GM19025 (cell line): ENCODE measurements around the gene KCNMA1.

Experiments used
- ATAC-seq: cut with Tn5 transposase; IDR thresholded peaks from one replicate; pipeline ENCODE4 v1.9.1; 2021; ENCODE audit warnings: mild to moderate bottlenecking, low read depth, moderate library complexity; ENCODE audit not compliant: unreplicated experiment

The KCNMA1 gene

DNA sequence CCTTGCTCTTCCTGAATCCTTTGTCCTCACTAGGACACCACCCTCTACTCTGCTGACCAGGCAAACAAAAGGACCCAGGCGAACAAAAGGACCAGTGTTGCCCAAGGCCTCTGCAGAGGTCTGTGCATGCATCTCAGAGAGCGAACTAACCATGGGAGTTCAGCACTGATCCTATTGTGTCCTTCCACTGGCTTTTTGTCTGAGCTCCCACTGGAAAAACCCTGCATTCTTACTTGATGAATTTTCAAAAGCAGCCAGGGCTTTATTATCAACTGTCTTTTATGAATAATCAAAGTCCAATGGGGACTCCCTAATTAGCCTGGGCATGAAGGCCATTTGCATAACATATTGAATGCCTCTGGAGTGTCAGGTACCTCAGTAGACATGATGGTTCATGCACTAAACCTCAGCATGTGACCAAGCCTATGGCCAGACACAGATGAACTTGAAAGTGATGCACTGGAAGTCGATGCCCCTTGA lies 140.6 kb downstream of the KCNMA1 start:
- no peak for ATAC-seq

DNA sequence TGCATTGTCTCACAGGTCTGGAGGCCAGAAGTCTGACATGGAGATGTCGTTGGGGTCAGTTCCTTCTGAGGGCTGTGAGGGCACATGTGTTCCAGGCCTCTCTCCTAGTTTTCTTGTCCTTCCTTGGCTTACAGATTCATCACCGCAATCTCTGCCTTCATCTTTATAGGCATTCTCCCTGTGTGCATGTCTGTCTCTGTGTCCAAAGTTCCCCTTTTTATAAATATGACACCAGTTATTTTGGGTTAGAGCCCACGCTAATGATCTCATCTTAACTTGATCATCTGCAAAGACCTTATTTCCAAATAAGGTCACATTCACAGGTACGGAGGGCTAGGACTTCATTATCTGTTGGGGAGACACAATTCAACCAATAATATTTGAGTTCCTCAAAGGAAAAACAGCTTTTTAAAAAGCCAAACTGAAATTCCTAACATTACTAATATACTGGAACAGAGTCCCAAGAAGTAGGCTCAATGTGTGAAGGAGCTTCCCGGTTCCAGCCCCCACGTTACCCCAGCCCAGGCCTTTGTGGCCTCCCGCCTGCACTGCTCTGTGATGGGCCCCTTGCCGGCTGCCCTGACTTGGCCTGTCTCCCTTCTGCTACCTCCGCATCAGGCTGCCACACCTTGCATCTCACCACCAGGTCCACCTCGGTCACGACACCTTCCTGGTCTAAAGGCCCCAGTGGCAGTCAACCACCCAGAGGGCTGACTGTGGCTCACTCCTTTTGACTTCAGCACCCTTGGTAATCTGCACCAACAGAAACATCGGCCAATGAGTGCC lies 142.7 kb downstream of the KCNMA1 start:
- ATAC-seq = no peak

DNA sequence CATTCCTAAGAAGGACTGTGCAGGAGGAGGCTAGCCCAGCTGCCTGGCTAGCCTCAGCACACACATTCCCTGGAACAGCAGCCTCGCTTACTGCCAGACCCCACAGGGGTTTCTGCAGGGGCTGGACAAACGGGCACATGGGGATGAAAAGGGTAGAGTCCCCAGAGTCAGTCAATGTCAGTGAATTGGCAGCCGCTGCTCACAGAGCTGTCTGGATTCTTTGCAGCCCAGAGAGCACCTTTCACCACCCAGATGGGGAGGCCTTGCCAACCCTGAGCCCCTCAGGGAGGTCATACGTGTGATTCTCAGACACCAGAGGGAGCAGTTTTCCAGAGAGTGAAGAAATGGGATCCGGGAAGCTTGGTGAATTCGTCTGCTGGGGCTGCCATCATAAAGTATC lies 143.3 kb downstream of the KCNMA1 start:
- ATAC-seq = no peak

DNA sequence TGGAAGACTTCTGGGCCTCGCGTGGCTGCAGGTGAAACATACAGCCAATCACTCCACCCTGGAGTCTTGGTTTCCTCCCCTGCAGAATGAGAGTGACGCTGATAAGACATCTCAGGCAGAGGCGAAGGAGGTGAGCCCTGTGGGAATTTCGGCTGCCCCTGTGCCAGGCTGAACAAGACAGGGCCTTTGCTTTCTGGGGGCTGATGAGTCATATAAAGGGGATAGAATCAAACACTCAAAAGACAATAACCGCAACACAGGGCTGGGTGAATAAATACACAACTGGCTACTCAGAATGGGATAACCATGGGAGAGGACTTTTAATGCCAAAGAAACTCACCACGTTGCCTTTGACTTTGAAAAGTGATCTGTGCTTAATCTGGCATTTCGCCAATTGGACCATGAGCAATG lies 143.8 kb downstream of the KCNMA1 start:
- no peak for ATAC-seq

DNA sequence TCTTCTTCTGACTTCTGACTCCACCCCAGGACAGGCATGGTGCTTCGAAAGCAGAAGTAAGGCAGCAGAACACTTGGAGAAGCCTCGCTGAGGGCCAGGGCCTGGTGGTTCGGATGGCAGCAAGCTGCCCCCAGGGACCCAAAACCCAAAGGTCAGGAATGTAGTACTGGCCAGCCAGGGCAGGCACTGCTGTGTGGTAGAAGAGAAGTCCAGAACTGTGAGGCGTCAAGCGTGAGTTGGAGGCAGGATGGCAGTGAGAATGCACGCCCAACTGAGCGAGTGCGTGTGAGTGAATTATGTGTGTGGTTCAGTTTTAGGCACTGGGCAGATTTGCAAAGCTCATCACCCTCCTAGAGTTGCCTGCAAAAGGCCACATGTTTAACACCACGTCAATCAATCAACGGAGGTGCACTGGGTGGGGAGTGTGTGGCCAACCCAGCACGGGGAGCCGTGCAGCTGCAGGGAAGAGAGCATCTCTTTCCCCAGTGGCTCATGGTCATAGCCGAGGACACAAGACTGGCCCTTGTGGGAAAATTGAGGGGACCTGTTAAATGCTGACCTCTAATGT lies 144.3 kb downstream of the KCNMA1 start:
- no peak for ATAC-seq

DNA sequence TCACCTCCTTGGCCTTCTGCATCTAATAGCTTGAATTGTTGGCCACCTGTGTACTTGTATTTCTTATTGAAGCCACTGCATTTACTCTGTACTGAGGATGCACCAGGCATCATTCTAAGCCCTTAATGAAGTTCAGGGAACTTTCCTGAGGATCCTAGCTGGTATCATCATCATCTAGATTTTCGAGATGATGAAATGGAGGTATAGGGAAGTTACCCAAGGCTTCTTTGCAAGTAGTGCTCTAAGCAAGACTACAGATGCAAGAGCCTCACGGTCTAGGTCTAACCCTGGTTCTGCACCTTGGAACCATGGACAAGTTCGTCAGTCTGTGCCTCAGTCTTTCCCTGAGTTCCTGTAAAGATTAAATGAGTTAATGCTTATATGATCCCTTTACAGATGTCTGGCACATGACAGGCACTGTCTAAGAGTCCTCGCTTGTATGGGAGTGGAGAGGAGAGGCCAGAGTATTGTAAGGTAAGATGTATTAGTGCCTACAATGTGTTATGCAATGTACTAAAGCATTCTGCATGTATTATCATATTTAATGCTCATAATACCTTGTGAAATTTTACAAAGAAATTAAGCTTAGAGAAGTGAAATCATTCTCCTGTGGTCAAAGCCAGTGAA lies 145.1 kb downstream of the KCNMA1 start:
- ATAC-seq = no peak

DNA sequence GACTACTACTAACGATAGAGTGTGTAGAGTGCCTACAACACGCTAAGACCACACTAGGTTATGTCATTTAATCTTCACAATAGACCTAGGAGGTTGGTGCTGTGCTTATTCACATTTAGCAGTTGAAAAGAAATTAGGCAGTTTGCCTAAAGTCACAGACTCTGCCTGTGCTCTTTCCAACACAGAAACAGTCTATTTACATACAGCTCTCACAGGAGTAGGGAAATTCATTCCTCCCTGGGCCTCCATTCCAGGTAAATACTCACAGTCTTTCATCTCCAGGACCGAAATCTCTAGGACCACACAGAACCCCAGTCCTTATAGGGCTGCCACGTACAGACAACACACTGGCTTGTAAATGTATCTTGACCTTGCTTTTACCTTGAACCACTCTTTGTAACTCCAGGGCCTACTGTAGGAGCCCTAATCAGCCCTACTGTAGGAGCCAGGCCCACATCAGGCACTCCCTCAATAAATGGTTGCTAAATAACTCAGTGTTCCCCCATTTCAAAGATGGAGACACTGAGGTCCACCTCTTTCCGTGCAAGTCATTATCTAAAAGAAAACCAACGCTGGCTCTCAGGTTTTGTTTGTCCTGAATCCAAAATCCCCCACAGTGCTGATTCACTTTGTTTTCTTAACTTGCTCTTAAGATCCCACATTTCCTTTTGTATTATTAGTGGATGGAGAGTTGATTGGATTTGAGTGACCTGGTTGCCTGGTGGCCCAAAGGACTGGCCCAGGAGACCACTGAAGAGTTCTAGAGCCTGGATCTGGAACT lies 146.9 kb downstream of the KCNMA1 start:
- ATAC-seq = no peak

DNA sequence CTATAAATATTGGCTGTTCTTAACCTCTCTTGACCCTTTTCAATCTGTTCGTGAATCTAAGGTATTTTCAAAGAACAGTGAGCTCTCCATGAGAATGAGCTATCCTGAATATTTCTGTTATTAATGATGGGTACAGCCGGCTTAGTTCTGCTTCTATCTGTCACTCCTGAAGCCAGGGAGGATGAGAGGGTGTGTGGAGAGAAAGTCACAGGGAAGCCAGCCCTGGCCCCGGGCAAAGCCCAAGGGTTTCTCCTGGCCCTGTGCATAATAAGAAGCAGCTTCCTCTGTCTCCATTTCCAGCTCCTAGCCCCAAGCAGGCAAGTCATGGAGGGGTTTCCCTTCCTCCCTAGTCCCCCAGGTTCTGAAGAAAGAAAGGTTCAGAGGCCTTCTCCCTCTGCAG lies 151.1 kb downstream of the KCNMA1 start:
- no peak for ATAC-seq

DNA sequence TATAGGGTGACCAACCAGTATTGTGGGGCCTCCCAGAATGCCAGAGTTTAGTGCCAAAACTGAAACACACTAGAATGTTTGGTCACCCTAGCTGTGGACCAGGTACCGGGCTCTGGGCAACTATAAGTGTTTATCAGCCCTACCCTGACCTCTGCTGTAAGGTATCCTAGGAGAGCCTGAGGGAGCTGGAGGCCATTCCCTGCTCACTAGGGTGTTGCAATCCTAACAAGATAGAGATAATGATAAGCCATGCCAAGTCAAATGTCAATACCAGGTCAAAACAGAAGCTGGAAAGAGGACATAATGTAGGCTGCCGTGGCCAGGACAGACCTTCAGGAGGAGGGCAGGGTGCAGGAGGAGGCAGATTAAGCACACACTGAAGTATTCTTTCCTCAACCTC lies 151.8 kb downstream of the KCNMA1 start:
- ATAC-seq = no peak

DNA sequence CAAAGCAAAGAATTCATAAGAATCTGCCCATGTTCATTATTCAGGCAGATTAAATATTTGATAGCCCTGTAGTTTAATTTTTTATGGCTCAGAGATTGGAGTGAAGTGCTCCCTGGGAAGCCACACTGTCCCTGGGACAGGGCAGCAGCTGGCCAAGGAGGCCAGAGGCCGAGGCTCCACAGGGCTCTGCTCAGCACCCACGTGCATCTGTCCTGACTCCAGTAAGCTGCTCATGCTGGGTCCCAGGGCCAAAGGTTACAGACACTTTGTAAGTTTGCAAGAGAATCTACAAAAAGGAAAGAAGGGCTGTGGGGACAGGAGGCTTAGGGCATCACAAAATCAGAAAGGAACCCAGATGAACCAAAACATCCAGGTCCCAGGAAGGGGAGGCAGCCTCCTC lies 155.5 kb downstream of the KCNMA1 start:
- ATAC-seq = no peak

DNA sequence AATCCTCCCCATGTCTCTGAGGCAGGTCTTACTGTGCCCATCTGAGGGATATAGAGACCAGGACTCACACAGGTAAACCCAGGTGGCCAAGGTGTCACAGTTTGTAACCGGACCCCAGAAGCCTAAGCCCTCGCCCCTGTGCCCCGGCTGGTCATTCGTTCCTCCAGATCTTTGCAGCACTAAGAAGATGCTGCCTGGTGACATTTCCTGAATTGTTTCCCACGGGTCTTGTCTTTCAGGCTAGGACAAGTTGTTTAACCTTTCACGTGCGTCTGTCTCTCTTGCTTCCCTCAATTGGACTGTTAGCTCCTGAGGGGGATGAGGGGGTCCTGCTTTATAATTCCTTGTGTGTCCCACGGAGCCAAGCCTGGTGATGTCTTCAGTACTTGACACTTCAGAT lies 158.0 kb downstream of the KCNMA1 start:
- no peak for ATAC-seq

DNA sequence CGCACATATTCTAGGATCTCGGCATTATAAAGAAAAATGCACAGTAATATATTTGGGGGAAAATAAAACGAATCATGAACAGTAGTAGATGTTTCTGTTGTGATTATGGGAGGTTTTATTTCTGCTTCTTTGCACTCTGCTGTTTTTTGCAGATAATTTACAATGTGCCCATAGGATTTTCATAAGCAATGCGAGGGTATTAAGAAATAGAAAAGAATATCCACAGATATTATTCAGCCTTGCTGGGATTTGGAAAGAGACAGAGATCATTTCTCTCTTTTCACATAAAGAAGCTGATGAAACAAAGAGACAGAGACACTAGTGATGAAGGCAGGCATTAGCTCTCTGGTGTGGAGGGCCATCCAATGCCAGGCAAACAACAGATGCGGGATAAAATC lies 158.6 kb downstream of the KCNMA1 start:
- no peak for ATAC-seq

DNA sequence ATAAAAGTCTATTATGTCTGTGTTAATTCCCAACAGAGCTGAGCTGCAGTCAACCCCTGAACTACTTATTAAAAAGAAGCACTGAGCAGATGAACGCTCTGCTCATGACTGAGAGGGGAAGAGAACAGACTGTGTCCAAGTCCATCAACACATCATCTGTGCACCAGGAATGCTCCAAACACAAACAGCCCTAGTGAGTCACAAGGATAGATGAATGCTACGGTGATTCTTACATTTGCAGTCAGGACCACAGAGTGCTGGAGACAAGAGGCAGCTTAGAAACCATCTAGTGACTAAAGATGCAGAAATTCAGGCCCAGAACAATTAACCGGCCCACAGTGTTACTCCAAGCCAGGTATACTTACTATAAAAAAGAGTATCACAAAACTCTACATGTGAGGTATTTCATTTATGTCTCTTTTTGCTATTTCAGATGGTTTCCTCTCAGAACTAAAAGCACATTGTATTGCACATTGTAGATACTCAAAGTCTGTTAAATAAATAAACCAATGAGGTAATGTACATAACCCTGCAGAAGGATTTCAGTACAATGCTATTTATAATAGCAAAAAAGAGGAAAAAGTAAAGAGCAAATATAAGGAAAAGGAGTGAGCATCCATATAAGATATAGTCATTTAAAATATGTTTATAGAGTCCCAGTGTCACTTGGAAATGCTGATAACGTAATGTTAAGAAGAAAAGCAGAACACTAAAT lies 159.2 kb downstream of the KCNMA1 start:
- no peak for ATAC-seq

DNA sequence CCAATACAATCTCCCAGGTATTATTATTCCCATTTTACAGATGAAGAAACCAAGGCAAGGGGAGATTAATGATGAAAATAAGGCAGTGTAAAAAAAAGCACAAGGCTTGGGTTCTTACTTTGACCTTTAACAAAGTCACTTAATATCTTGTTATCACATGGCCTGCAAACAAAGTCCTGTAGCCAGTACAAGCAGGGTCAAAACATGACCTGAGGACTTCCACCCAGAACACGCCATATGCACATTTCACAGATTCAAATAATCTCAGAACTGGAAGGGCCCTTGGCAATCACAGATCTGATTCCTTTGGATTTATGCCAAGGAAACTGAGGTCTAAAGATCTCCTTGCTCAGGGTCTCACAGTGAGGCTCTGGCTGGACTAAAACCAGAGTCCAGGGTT lies 162.1 kb downstream of the KCNMA1 start:
- ATAC-seq = no peak

DNA sequence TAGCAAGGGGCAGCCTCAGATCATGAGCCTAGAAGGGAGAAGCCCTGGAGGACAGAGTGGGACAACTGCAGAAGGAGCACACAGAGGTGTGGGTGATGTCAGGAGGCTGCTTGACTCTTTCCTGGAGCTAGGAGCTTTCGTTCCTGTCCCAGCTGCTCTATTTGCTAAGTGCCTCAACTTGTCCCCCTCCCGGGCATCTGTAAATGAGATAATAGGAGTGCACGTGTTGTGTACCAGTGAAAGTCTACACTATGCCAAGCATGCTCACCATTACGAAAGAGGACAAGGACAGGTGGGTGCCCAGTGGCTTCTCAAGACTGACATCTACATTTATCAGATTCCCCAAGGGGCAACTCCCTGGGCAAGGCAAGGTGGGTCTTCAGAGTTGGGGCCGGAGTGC lies 162.7 kb downstream of the KCNMA1 start:
- ATAC-seq = no peak

DNA sequence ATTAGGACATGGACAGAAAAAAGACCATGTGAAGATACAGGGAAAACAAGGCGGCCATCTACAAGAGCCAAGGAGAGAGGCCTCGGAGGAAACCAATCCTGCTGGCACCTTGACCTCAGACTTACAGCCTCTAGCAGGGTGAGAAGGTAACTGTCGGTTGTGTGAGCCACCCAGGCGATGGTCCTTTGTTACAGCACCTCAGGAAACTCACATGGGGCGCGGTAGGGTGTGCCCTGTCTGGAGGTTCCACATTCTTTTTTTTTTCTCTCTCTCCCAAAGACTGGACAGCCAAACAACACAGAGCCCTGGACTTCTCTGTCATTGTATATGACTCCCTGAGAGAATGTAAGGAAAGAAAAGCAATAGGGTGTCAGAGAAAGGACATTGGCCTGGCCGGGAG lies 163.2 kb downstream of the KCNMA1 start:
- no peak for ATAC-seq

DNA sequence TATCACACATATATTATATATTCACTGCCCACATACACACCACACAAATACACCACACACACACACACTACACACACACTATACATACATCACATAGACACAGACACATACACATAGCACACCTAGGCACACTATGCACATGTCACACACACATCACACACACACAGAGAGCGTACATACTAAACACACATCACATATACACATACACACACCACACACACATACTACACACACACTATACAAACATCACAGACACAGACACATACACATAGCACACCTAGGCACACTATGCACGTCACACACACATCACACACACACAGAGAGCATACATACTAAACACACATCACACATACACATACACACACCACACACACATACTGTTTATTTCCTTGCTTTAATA lies 165.5 kb downstream of the KCNMA1 start:
- no peak for ATAC-seq

DNA sequence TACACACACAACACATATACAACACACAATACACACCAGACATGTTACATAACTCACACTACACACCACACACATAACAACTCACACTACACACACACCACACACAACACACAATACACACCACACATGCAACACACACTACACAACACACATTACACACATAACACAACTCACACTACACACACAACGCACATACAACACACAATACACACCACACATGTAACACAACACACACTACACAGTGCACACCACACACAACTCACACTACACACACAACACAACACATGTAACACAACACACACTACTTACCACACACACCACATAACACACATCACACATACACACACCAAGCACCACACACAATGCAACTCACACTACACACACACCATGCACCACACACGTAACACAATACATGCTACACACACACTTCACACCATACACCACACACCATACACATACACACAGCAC lies 166.5 kb downstream of the KCNMA1 start:
- ATAC-seq = no peak

DNA sequence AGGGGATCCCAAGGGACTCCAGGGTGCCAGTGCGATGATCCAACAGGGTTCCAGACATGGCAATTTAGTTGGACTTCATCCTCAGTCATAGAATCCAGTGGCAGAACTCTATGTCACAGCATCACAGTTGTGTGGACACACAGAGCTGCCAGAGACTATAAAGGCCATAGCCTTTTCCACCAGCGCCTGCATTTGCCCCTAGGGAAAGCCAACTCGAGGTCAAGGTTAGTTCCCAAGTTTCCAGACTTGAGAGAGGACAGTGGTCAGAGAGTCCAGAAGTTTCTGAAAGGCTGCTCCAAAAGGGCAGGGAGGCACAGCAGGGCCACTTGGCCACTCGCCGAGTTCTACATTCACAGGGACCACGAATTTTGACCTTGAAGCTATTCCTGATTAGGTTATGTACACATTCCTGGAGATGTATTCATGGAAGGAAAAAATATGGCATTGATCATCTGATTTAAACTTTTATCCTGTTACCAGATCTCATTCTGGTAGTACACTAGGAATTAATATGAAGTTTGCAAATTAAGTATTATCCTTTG lies 170.1 kb downstream of the KCNMA1 start:
- no peak for ATAC-seq
